SK-N-SH treated with all-trans-retinoic acid at 6 μM for 48 hours (cell line): ENCODE data around the gene IL17RA.

ENCODE experiments used
- ZNF70 ChIP-seq: fragments of 450-650 bp; formaldehyde crosslinking; IDR thresholded peaks from 2 replicates; pipeline ENCODE4 v1.5.0; 2020; ENCODE audit warnings: mild to moderate bottlenecking, moderate library complexity
- TF ChIP-seq, protein P1 (sequence below): fragments of 250-450 bp; sonication (Bioruptor Pico); IDR thresholded peaks from 2 replicates; pipeline ENCODE4 v1.5.1; 2020; ENCODE audit warnings: low read depth, mild to moderate bottlenecking, moderate library complexity

GRCh38 chr22:17116572-17117330 lies 32.0 kb downstream of the IL17RA start:
- no peak for TF ChIP-seq ZNF70 (CRISPR knock-in tag)
- TF ChIP-seq, protein P1, sequence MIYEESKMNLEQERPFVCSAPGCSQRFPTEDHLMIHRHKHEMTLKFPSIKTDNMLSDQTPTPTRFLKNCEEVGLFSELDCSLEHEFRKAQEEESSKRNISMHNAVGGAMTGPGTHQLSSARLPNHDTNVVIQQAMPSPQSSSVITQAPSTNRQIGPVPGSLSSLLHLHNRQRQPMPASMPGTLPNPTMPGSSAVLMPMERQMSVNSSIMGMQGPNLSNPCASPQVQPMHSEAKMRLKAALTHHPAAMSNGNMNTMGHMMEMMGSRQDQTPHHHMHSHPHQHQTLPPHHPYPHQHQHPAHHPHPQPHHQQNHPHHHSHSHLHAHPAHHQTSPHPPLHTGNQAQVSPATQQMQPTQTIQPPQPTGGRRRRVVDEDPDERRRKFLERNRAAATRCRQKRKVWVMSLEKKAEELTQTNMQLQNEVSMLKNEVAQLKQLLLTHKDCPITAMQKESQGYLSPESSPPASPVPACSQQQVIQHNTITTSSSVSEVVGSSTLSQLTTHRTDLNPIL (CRISPR knock-in tag) = no peak
